Mesenchymal stem cell (in vitro differentiated cells and primary cell): Measurements from ENCODE around the gene USP17L20.
A peak's percentile ranks its signal among the peaks of the same experiment; 100 is the strongest.
"Not testable (repeated sequence)": the region's sequence is repeated elsewhere in the genome, so short reads cannot be mapped to it uniquely, and the experiment has no call there.

ENCODE experiments used
- DNase-seq: peaks from one replicate; pipeline ENCODE4 v3.0.0-alpha.2; 2013
- H2AFZ ChIP-seq: one replicate; pipeline ENCODE4 v1.6.1; 2013; ENCODE audit warnings: low read depth, mild to moderate bottlenecking, control low read depth, inconsistent platforms, low read length, moderate library complexity
- H2AK5ac ChIP-seq: 2 replicates; pipeline ENCODE4 v1.6.1; 2013; ENCODE audit warnings: low read length, moderate library complexity, mild to moderate bottlenecking, inconsistent platforms; ENCODE audit not compliant: severe bottlenecking
- H2BK120ac ChIP-seq: one replicate; pipeline ENCODE4 v1.6.1; 2013; ENCODE audit warnings: low read depth, mild to moderate bottlenecking, inconsistent platforms, low read length, moderate library complexity
- H2BK12ac ChIP-seq, 2 experiments: one replicate each; pipeline ENCODE4 v1.6.1; 2013; ENCODE audit warnings: inconsistent platforms in 2 of 2, low read length in 2 of 2, mild to moderate bottlenecking in 2 of 2, moderate library complexity in 2 of 2, control low read depth in 1 of 2
- H2BK15ac ChIP-seq: one replicate; pipeline ENCODE4 v1.6.1; 2013; ENCODE audit warnings: mild to moderate bottlenecking, low read depth, inconsistent platforms; ENCODE audit not compliant: poor library complexity, severe bottlenecking
- H2BK5ac ChIP-seq: 2 replicates; pipeline ENCODE4 v1.6.1; 2013; ENCODE audit warnings: low read depth, mild to moderate bottlenecking, low read length, control low read depth, inconsistent platforms; ENCODE audit not compliant: poor library complexity, severe bottlenecking
- H3K14ac ChIP-seq, 2 experiments: one replicate each; pipeline ENCODE4 v1.6.1; 2013; ENCODE audit warnings: inconsistent platforms in 2 of 2, low read length in 2 of 2, control low read depth in 1 of 2, mild to moderate bottlenecking in 1 of 2, moderate library complexity in 1 of 2
- H3K18ac ChIP-seq, 2 experiments: one replicate each; pipeline ENCODE4 v1.6.1; 2013; ENCODE audit warnings: inconsistent platforms in 2 of 2, low read length in 2 of 2, control low read depth in 1 of 2, low read depth in 1 of 2, mild to moderate bottlenecking in 1 of 2
- H3K23ac ChIP-seq, 2 experiments: one replicate each; pipeline ENCODE4 v1.6.1; 2013; ENCODE audit warnings: inconsistent platforms in 2 of 2, low read length in 2 of 2, mild to moderate bottlenecking in 2 of 2, moderate library complexity in 2 of 2, control low read depth in 1 of 2
- H3K27ac ChIP-seq: 2 replicates; pipeline ENCODE4 v1.5.1; 2013; ENCODE audit warnings: mild to moderate bottlenecking, moderate library complexity, low read length, control low read depth, inconsistent platforms; ENCODE audit not compliant: poor library complexity, severe bottlenecking
- H3K27me3 ChIP-seq, 2 experiments: 2 replicates each; pipeline versions ENCODE4 v1.6.1 to v1.7.0; 2013; ENCODE audit warnings: low read length in 2 of 2, mild to moderate bottlenecking in 2 of 2, moderate library complexity in 2 of 2, control low read depth in 1 of 2, inconsistent platforms in 1 of 2; ENCODE audit not compliant: control insufficient read depth in 1 of 2, insufficient read depth in 1 of 2
- H3K36me3 ChIP-seq, 2 experiments: 2 replicates each; pipeline versions ENCODE4 v1.6.1 to v1.7.0; 2013; ENCODE audit warnings: low read length in 2 of 2, control low read depth in 1 of 2, inconsistent platforms in 1 of 2, low read depth in 1 of 2, mild to moderate bottlenecking in 1 of 2; ENCODE audit not compliant: insufficient read depth in 2 of 2, control insufficient read depth in 1 of 2
- H3K4ac ChIP-seq, 2 experiments: one replicate each; pipeline ENCODE4 v1.6.1; 2013; ENCODE audit warnings: inconsistent platforms in 2 of 2, low read length in 2 of 2, mild to moderate bottlenecking in 2 of 2, moderate library complexity in 2 of 2, control low read depth in 1 of 2, low read depth in 1 of 2
- H3K4me1 ChIP-seq: 2 replicates; pipeline ENCODE4 v1.6.1; 2013; ENCODE audit warnings: low read depth, low read length, control low read depth; ENCODE audit not compliant: control insufficient read depth, insufficient read depth
- H3K4me2 ChIP-seq: 2 replicates; pipeline ENCODE4 v1.6.1; 2013; ENCODE audit warnings: low read length, mild to moderate bottlenecking, inconsistent platforms; ENCODE audit not compliant: poor library complexity, severe bottlenecking
- H3K4me3 ChIP-seq, 2 experiments: 2 replicates each; pipeline versions ENCODE4 v1.5.1 to v1.7.0; 2013; ENCODE audit warnings: low read length in 2 of 2, mild to moderate bottlenecking in 2 of 2, control low read depth in 1 of 2, low read depth in 1 of 2; ENCODE audit not compliant: insufficient read depth in 1 of 2
- H3K79me1 ChIP-seq: replicated peaks from 2 replicates; pipeline ENCODE4 v1.6.1; 2013; ENCODE audit warnings: mild to moderate bottlenecking, control low read depth, low read length, inconsistent platforms; ENCODE audit not compliant: poor library complexity, severe bottlenecking
- H3K9ac ChIP-seq: 2 replicates; pipeline ENCODE4 v1.7.0; 2013; ENCODE audit warnings: mild to moderate bottlenecking, low read length, moderate library complexity
- H3K9me3 ChIP-seq: 2 replicates; pipeline ENCODE4 v1.7.0; 2013; ENCODE audit warnings: mild to moderate bottlenecking, low read length; ENCODE audit not compliant: control insufficient read depth
- H4K8ac ChIP-seq: one replicate; pipeline ENCODE4 v1.6.1; 2013; ENCODE audit warnings: inconsistent platforms, mild to moderate bottlenecking, low read length, moderate library complexity
- H4K91ac ChIP-seq: one replicate; pipeline ENCODE4 v1.6.1; 2013; ENCODE audit warnings: mild to moderate bottlenecking, low read length, inconsistent platforms
- WGBS: methylation state at CpG from one replicate; pipeline ENCODE4 v1.1.7; 2013; ENCODE audit warnings: mixed read lengths; 5-methylcytosine and 5-hydroxymethylcytosine counted together

The USP17L20 gene

DNA sequence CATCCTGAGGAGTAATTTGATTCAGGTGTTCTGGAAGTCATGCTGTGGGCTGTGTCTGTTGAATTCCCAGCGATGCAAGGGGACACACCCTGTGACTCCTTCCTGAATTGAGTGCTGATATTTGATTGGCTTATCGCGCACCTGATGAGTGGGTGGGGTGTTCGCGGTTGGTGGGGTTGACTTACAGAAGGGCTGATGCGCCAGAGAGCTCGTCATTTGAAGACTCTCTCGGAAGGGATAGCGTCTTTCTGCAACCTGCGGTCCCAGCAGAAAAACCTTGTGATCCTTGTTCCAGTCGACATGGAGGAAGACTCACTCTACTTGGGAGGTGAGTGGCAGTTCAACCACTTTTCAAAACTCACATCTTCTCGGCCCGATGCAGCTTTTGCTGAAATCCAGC, 4.6 kb downstream of the USP17L20 start, which contains the start of gene USP17L21:
Gene USP17L21 (plus strand): TSS at position 301 of the 400 bp plus-strand sequence. CDS start 0 bp downstream, at position 301.
- H2BK12ac ChIP-seq, DNase-seq, H3K4ac ChIP-seq, H3K23ac ChIP-seq, H4K91ac ChIP-seq, H3K4me2 ChIP-seq, H3K27me3 ChIP-seq, H3K9me3 ChIP-seq, H2AK5ac ChIP-seq, H2BK15ac ChIP-seq, H3K14ac ChIP-seq, H2BK5ac ChIP-seq, H3K4me3 ChIP-seq, H3K27ac ChIP-seq, H3K79me1 ChIP-seq, H2BK120ac ChIP-seq, H3K18ac ChIP-seq, H2AFZ ChIP-seq, H3K36me3 ChIP-seq, H4K8ac ChIP-seq, H3K9ac ChIP-seq, H3K4me1 ChIP-seq: not testable (repeated sequence)
- no CpG with 5 or more reads among the region's 13 CpGs for WGBS

- H2BK5ac ChIP-seq, H3K4ac ChIP-seq, H3K14ac ChIP-seq, H3K27me3 ChIP-seq, H3K23ac ChIP-seq, H3K27ac ChIP-seq, H3K18ac ChIP-seq, H3K79me1 ChIP-seq, H3K4me2 ChIP-seq, H2BK15ac ChIP-seq, DNase-seq, H3K9ac ChIP-seq, H3K4me3 ChIP-seq, H4K8ac ChIP-seq, H3K36me3 ChIP-seq, H3K9me3 ChIP-seq, H2BK120ac ChIP-seq, H3K4me1 ChIP-seq, H2AK5ac ChIP-seq, H2AFZ ChIP-seq, H4K91ac ChIP-seq, H2BK12ac ChIP-seq: not testable (repeated sequence)
- no CpG with 5 or more reads among the region's 15 CpGs for WGBS
Measured at GRCh38 chr4:9267319-9267718, 9.4 kb downstream of the USP17L20 start, which contains the start of gene USP17L22. USP17L22 (plus strand) TSS chr4:9267619; CDS start chr4:9267619, 0 bp downstream.

DNA sequence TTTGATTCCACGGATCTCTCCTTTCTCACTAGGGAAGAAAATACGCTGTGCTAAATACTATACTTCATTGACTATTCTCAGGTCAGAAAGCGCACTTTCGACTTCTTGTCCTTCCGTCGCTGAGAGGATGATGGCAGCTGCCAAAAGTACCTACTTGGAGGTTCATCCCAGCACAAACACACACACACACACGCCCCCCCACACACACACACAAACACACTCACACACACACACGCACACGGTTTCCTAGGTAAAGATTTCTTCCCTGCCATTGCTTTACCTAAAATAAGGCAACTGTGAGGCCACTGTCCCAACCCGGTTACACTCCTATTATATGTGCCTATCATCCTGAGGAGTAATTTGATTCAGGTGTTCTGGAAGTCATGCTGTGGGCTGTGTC, 13.8 kb downstream of the USP17L20 start:
- not testable (repeated sequence) for H3K9me3 ChIP-seq, H3K4ac ChIP-seq, H2BK5ac ChIP-seq, H3K4me1 ChIP-seq, H2BK15ac ChIP-seq, H3K14ac ChIP-seq, H3K79me1 ChIP-seq, H3K36me3 ChIP-seq, H2AFZ ChIP-seq, H3K27me3 ChIP-seq, H3K4me2 ChIP-seq, DNase-seq, H4K8ac ChIP-seq, H2BK120ac ChIP-seq, H3K27ac ChIP-seq, H3K9ac ChIP-seq, H2BK12ac ChIP-seq, H3K23ac ChIP-seq, H3K18ac ChIP-seq, H3K4me3 ChIP-seq, H2AK5ac ChIP-seq
- peak overlapping the region; percentile 64 for H4K91ac ChIP-seq
- 90% methylated on average over 5 of the region's 10 CpGs for WGBS
